IMR-90 (cell line): ENCODE results near the gene SCCPDH. TPM values are rescaled to one million over a fixed set of nuclear protein-coding genes. Genes with fewer than 3 reads are reported as not detected.
A peak's percentile ranks its signal among the peaks of the same experiment; 100 is the strongest.

Source experiments
- ATAC-seq: fragments of 200-7000 bp; cut with Tn5 transposase; 2 replicates; pipeline ENCODE4 v1.9.1; 2020; ENCODE audit warnings: low read depth, mild to moderate bottlenecking, moderate library complexity
- BruUV-seq: library from RNA; stranded (reverse); fragments of 400-500 nt; replicated peaks from 2 replicates; lab custom pipeline; 2021; lab: Mats Ljungman, UMichigan
- CTCF ChIA-PET: fragments of 300-600 bp; formaldehyde crosslinking; extraction: SDS; loops from one replicate; lab custom pipeline; 2021; ENCODE audit warnings: antibody characterized with exemption; lab: Yijun Ruan, JAX
- POLR2A ChIA-PET: fragments of 300-600 bp; sonication (Branson Sonifier 250); formaldehyde crosslinking; loops from one replicate; lab custom pipeline; 2022; ENCODE audit warnings: antibody characterized with exemption; ENCODE audit not compliant: unreplicated experiment; lab: Charles Lee
- DNase-seq: peaks from one replicate; pipeline ENCODE4 v3.0.0; 2013
- H2AFZ ChIP-seq: replicated peaks from 2 replicates; pipeline ENCODE3; 2013; ENCODE audit warnings: low read length, mild to moderate bottlenecking; ENCODE audit not compliant: poor library complexity
- H2AK5ac ChIP-seq: 2 replicates; pipeline ENCODE4 v1.6.1; 2013; ENCODE audit warnings: low read depth, low read length, inconsistent platforms
- H2AK9ac ChIP-seq: replicated peaks from 2 replicates; pipeline ENCODE3; 2013; ENCODE audit warnings: mild to moderate bottlenecking, low read depth, low read length, moderate library complexity; ENCODE audit not compliant: poor library complexity
- H2BK120ac ChIP-seq: 2 replicates; pipeline ENCODE4 v1.6.1; 2013; ENCODE audit warnings: low read depth, low read length, inconsistent platforms
- H2BK15ac ChIP-seq: 3 replicates; pipeline ENCODE4 v1.6.1; 2013; ENCODE audit warnings: low read depth, low read length, inconsistent platforms
- H2BK20ac ChIP-seq: 2 replicates; pipeline ENCODE4 v1.6.1; 2013; ENCODE audit warnings: low read depth, mild to moderate bottlenecking, inconsistent platforms, low read length, moderate library complexity
- H2BK5ac ChIP-seq: 2 replicates; pipeline ENCODE4 v1.6.1; 2013; ENCODE audit warnings: mild to moderate bottlenecking, low read depth, low read length, inconsistent platforms; ENCODE audit not compliant: poor library complexity, severe bottlenecking
- H3K14ac ChIP-seq: replicated peaks from 2 replicates; pipeline ENCODE4 v1.6.1; 2013; ENCODE audit warnings: low read depth, low read length, inconsistent platforms
- H3K18ac ChIP-seq: 2 replicates; pipeline ENCODE4 v1.6.1; 2013; ENCODE audit warnings: low read depth, low read length, control low read depth
- H3K23ac ChIP-seq: 2 replicates; pipeline ENCODE4 v1.6.1; 2013; ENCODE audit warnings: low read depth, low read length, inconsistent platforms
- H3K27ac ChIP-seq: 2 replicates; pipeline ENCODE4 v1.5.1; 2013; ENCODE audit warnings: mild to moderate bottlenecking, control low read depth, low read length; ENCODE audit not compliant: insufficient read depth
- H3K27me3 ChIP-seq: 2 replicates; pipeline ENCODE4 v1.6.1; 2013; ENCODE audit warnings: low read length; ENCODE audit not compliant: control insufficient read depth, insufficient read depth
- H3K36me3 ChIP-seq: 2 replicates; pipeline ENCODE4 v1.6.1; 2013; ENCODE audit warnings: low read length, mixed read lengths; ENCODE audit not compliant: control insufficient read depth, insufficient read depth
- H3K4ac ChIP-seq: 2 replicates; pipeline ENCODE4 v1.6.1; 2013; ENCODE audit warnings: low read depth, low read length, inconsistent platforms
- H3K4me1 ChIP-seq: 2 replicates; pipeline ENCODE4 v1.6.1; 2013; ENCODE audit warnings: low read length, mixed read lengths; ENCODE audit not compliant: control insufficient read depth, insufficient read depth
- H3K4me2 ChIP-seq: 2 replicates; pipeline ENCODE4 v1.6.1; 2013; ENCODE audit warnings: low read depth, mild to moderate bottlenecking, control low read depth, low read length, moderate library complexity
- H3K4me3 ChIP-seq: 2 replicates; pipeline ENCODE4 v1.5.1; 2013; ENCODE audit warnings: low read depth, mild to moderate bottlenecking, control low read depth, low read length, moderate library complexity; ENCODE audit not compliant: insufficient read depth
- H3K56ac ChIP-seq: 2 replicates; pipeline ENCODE4 v1.6.1; 2013; ENCODE audit warnings: low read length, inconsistent platforms; ENCODE audit not compliant: insufficient read depth; ENCODE audit errors: extremely low read depth
- H3K79me1 ChIP-seq, 2 experiments: 2 replicates each; pipeline ENCODE4 v1.6.1; 2013; ENCODE audit warnings: low read length in 2 of 2, inconsistent platforms in 1 of 2, low read depth in 1 of 2
- H3K9ac ChIP-seq: 2 replicates; pipeline ENCODE4 v1.6.1; 2013; ENCODE audit warnings: low read depth, low read length, control low read depth
- H3K9me1 ChIP-seq: 2 replicates; pipeline ENCODE4 v1.6.1; 2013; ENCODE audit warnings: low read length, inconsistent platforms; ENCODE audit not compliant: insufficient read depth
- H3K9me3 ChIP-seq: 2 replicates; pipeline ENCODE4 v1.6.1; 2013; ENCODE audit warnings: low read length; ENCODE audit not compliant: control insufficient read depth, insufficient read depth
- H4K20me1 ChIP-seq: 2 replicates; pipeline ENCODE4 v1.6.1; 2013; ENCODE audit warnings: low read length, inconsistent platforms; ENCODE audit not compliant: insufficient read depth
- H4K5ac ChIP-seq: 2 replicates; pipeline ENCODE4 v1.6.1; 2013; ENCODE audit warnings: mild to moderate bottlenecking, low read depth, low read length, control low read depth
- H4K8ac ChIP-seq, 2 experiments: 2 replicates each; pipeline ENCODE4 v1.6.1; 2013; ENCODE audit warnings: low read depth in 2 of 2, low read length in 2 of 2, control low read depth in 1 of 2, inconsistent platforms in 1 of 2
- H4K91ac ChIP-seq: 2 replicates; pipeline ENCODE4 v1.6.1; 2013; ENCODE audit warnings: low read depth, low read length, inconsistent platforms; ENCODE audit not compliant: insufficient read depth
- BHLHE40 ChIP-seq: fragments of 150-350 bp; IDR thresholded peaks from 2 replicates; pipeline ENCODE4 v1.6.1; 2016; ENCODE audit warnings: mild to moderate bottlenecking, low read depth, low read length
- CEBPB ChIP-seq: IDR thresholded peaks from 2 replicates; pipeline ENCODE4 v1.6.1; 2012; ENCODE audit warnings: low read depth, low read length, improper control_type of control experiment
- MAZ ChIP-seq: IDR thresholded peaks from 2 replicates; pipeline ENCODE4 v1.6.1; 2012; ENCODE audit warnings: low read depth, mild to moderate bottlenecking, low read length, improper control_type of control experiment, moderate library complexity, borderline replicate concordance
- NFE2L2 ChIP-seq: fragments of 150-350 bp; IDR thresholded peaks from 2 replicates; pipeline ENCODE4 v1.6.1; 2016; ENCODE audit warnings: low read depth, mild to moderate bottlenecking, low read length
- USF2 ChIP-seq: fragments of 150-350 bp; IDR thresholded peaks from 2 replicates; pipeline ENCODE4 v1.6.1; 2017; ENCODE audit warnings: mild to moderate bottlenecking, antibody characterized with exemption, low read length, low read depth
- WGBS, 2 experiments: methylation state at CpG; one replicate each; pipeline versions ENCODE4 v1.1.5 to v1.1.7; 2013; ENCODE audit warnings: missing lambda C conversion rate in 2 of 2; ENCODE audit not compliant: insufficient read length in 1 of 2; ENCODE audit errors: extremely low coverage in 2 of 2; 5-methylcytosine and 5-hydroxymethylcytosine counted together
- dilution Hi-C: fragments of 300-500 bp; cut with HindIII; formaldehyde crosslinking; loops from one replicate; pipeline ENCODE4 v1.14.3; 2018; ENCODE audit warnings: low sequenced_read_pairs; ENCODE audit not compliant: unreplicated experiment
- in situ Hi-C: fragments of 300-500 bp; cut with MboI; formaldehyde crosslinking; loops from 3 replicates; pipeline ENCODE4 v1.14.3; 2019; ENCODE audit warnings: low sequenced_read_pairs, inconsistent platforms, mixed read lengths
- intact Hi-C: fragments of 100-400 bp; cut with micrococcal nuclease; formaldehyde crosslinking; loops from 2 replicates; pipeline ENCODE4 v1.10.0; 2022
- polyA plus RNA-seq, 3 experiments: library from polyadenylated mRNA; depleted of rRNA; stranded (reverse); fragments of >200 nt; gene quantifications; 2 replicates each; pipeline ENCODE4 v1.2.3, GENCODE V29; 2012; ENCODE audit warnings: low replicate concordance in 1 of 3
- total RNA-seq: library from RNA; depleted of rRNA; stranded (reverse); fragments of >200 nt; gene quantifications from 2 replicates; pipeline ENCODE4 v1.2.3, GENCODE V29; 2012

SCCPDH gene
- total and polyA plus RNA-seq, 2 of the 4 experiments (the other 2 are of a cell fraction): 26.9 to 37.8 TPM

DNA sequence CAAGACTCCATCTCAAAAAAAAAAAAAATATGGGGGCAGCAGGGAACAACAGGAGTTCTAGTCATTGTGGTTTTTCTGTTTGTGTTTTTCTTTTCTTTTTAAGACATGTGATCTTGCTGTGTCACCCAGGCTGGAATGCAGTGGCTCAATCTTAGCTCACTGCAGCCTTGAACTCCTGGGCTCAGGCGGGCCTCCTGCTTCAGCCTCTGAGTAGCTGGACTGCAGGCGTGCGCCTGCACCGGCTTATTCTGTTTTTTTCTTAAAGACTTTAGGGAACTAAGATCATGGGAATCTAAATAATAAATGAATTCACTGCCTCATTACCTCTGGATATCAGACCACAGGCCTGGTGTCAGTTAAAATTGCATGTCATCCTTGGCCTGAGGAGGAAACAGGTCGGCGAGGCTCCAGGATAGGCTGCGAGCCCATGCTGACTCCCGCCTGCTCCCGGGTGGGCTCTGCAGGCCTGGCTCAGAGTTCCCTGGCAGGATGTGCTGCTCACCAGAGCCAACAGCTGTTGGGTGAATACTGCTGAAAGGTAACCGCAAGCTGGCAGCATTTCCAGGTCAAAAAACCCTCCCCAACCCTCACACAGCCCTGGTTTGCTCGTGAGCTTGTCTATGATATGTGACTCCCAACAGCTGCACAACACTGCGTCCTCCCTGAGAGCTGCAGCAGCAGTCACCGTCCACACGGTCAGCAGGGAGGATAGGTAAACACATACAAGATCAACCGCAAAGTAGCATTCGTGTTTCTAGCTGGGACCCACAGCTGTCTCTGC lies 58.1 kb downstream of the SCCPDH start:
- Histone ChIP-seq H3K36me3 (peaks cover 13% of the 10 kb centered on the region), H2BK120ac (no peak overlapping the region), H2BK5ac (peak overlapping the region; percentile 4), H3K9me1 (no peaks in the 10 kb centered on the region), H3K4me3 (no peak overlapping the region), H3K9ac (no peak overlapping the region), H3K27me3 (no peaks in the 10 kb centered on the region), H3K27ac (peak overlapping the region; percentile 20; the same call in 1 of the 2 replicates), H2BK20ac (no peak overlapping the region), H4K91ac (no peak overlapping the region), H3K23ac (no peak overlapping the region), H4K8ac (no peak overlapping the region), H3K79me1 (no peaks in the 10 kb centered on the region), H2AK5ac (no peak overlapping the region), H4K5ac (no peak overlapping the region), H3K18ac (no peak overlapping the region), H3K14ac (no peak overlapping the region), H3K4me1 (peaks cover 5% of the 10 kb centered on the region; the same call in 1 of the 2 replicates), H2AK9ac (no peak overlapping the region), H3K56ac (no peak overlapping the region), H2AFZ (no peak overlapping the region), H2BK15ac (no peak overlapping the region), H3K4ac (no peak overlapping the region), H4K20me1 (no peaks in the 10 kb centered on the region), H3K4me2 (no peak overlapping the region), H3K9me3 (peaks cover 7% of the 10 kb centered on the region; the same call in 1 of the 2 replicates)
- intact Hi-C loops (no loop called here), in situ Hi-C loops (no loop called here), dilution Hi-C loops (no loop called here)
- peak; percentile 72 for DNase-seq
- ATAC-seq: peak; percentile 71
- 62% methylated on average over 8 of the region's 16 CpGs; no CpG with 5 or more reads in 1 of the 2 experiments for WGBS, 2 experiments
- TF ChIP-seq MAZ (no peak), USF2 (peak; percentile 51; the same call in 1 of the 2 replicates), BHLHE40 (peak; percentile 47), CEBPB (peak; percentile 40; the same call in 1 of the 2 replicates), NFE2L2 (no peak)
- BruUV-seq: no TSS peak
- ChIA-PET CTCF (interaction anchor here (0.6 to 0.7 kb wide), 2 partner anchors 404 to 785 kb away, joined by 4 to 5 read pairs; no protein-coding TSS in a partner anchor), POLR2A (interaction anchor here (0.7 kb wide), 1 partner anchor 125 kb away, joined by 6 read pairs; no protein-coding TSS in a partner anchor)
